WERI-Rb-1 (cell line): ENCODE measurements around the gene ANO3.

Experiments used
- DNase-seq: peaks from one replicate; pipeline ENCODE4 v3.0.0-alpha.2; 2020
- H3K27ac ChIP-seq: fragments of 250-450 bp; sonication (Bioruptor Pico); 2 replicates; pipeline ENCODE4 v1.5.1; 2020; ENCODE audit warnings: mild to moderate bottlenecking, moderate library complexity
- H3K27me3 ChIP-seq: fragments of 250-450 bp; sonication (Bioruptor Pico); 2 replicates; pipeline ENCODE4 v1.5.1; 2021; ENCODE audit warnings: mild to moderate bottlenecking, low read depth, moderate library complexity; ENCODE audit not compliant: insufficient read depth, severe bottlenecking
- H3K36me3 ChIP-seq: fragments of 250-450 bp; sonication (Bioruptor Pico); 2 replicates; pipeline ENCODE4 v1.5.1; 2020; ENCODE audit warnings: mild to moderate bottlenecking, moderate library complexity
- H3K4me3 ChIP-seq: 2 replicates; pipeline ENCODE4 v1.5.1; 2011; ENCODE audit warnings: low read depth, mild to moderate bottlenecking, control low read depth, low read length
- H3K9me3 ChIP-seq: fragments of 250-450 bp; sonication (Bioruptor Pico); 2 replicates; pipeline ENCODE4 v1.5.1; 2021; ENCODE audit warnings: mild to moderate bottlenecking, moderate library complexity; ENCODE audit not compliant: severe bottlenecking
- TF ChIP-seq, protein P1 (sequence below): IDR thresholded peaks from 2 replicates; pipeline ENCODE4 v1.5.1; 2011; ENCODE audit warnings: low read depth, mild to moderate bottlenecking, control low read depth, inconsistent platforms, low read length

Gene ANO3

DNA sequence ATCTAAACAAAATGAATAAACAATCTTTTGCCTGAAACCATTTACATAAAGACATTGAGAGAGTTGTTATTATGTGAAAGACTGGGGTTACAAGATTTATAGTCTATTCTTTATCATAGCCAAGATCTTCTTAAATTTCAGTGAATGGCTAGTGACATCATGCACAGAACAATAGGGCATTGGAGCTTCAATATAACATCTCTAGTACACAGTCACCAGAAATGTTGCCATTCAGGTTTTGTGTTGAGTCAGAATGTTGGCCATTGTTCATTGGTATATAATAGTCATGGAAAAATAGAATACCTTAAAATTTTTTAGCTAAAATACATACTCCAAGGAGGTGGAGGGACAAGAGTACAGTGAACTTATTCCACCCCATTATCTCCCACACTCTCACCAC, 345.6 kb downstream of the ANO3 start:
- H3K27ac ChIP-seq, result no peak overlapping the region
- no peaks in the 10 kb centered on the region for H3K36me3 ChIP-seq
- no peak for DNase-seq
- TF ChIP-seq, protein P1, sequence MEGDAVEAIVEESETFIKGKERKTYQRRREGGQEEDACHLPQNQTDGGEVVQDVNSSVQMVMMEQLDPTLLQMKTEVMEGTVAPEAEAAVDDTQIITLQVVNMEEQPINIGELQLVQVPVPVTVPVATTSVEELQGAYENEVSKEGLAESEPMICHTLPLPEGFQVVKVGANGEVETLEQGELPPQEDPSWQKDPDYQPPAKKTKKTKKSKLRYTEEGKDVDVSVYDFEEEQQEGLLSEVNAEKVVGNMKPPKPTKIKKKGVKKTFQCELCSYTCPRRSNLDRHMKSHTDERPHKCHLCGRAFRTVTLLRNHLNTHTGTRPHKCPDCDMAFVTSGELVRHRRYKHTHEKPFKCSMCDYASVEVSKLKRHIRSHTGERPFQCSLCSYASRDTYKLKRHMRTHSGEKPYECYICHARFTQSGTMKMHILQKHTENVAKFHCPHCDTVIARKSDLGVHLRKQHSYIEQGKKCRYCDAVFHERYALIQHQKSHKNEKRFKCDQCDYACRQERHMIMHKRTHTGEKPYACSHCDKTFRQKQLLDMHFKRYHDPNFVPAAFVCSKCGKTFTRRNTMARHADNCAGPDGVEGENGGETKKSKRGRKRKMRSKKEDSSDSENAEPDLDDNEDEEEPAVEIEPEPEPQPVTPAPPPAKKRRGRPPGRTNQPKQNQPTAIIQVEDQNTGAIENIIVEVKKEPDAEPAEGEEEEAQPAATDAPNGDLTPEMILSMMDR, result no peak
- no peak overlapping the region for H3K4me3 ChIP-seq
- H3K27me3 ChIP-seq, result no peaks in the 10 kb centered on the region
- no peaks in the 10 kb centered on the region for H3K9me3 ChIP-seq

DNA sequence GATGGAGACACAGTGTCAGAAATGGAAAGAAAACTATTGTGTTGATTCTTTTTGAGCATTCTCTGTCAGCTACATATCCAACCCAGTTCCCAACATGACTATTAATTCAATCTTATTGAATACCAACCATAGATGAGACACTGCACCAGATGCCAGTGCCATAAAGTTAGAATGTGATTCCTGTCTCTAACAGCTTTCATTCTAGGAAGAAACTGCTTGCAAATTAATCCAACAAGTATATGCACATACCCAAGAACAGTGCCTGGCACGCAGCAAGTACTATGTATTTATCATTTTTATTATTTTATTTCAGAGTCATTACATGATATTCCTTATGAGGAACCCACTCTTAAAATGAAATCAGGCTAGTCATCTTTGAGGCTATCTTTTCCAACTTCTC, 355.4 kb downstream of the ANO3 start:
- Histone ChIP-seq H3K4me3 (no peak overlapping the region), H3K27ac (no peak overlapping the region), H3K36me3 (no peaks in the 10 kb centered on the region), H3K27me3 (no peaks in the 10 kb centered on the region), H3K9me3 (no peaks in the 10 kb centered on the region)
- DNase-seq, result no peak
- TF ChIP-seq, protein P1, result no peak

DNA sequence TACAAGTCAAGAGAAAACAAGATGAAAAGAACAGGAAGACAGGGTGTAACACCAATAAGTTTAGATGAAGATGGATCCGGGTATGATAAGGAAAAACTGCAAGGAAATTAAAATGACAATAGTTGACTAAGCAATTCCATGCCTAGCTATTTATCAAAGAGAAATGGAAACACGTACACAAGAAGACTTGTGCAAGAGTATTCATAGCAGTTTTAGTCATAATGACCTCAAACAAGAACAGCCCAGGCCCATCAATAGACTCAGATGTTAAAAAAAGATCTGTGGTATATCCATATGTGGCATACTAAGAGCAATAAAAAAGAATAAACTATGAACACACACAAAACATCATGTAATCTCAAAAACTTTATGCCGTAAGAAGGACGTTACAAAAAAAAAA, 356.8 kb downstream of the ANO3 start:
- H3K9me3 ChIP-seq, result no peaks in the 10 kb centered on the region
- no peaks in the 10 kb centered on the region for H3K27me3 ChIP-seq
- no peaks in the 10 kb centered on the region for H3K36me3 ChIP-seq
- H3K4me3 ChIP-seq, result no peak overlapping the region
- no peak for DNase-seq
- TF ChIP-seq, protein P1, result no peak
- H3K27ac ChIP-seq, result no peak overlapping the region

DNA sequence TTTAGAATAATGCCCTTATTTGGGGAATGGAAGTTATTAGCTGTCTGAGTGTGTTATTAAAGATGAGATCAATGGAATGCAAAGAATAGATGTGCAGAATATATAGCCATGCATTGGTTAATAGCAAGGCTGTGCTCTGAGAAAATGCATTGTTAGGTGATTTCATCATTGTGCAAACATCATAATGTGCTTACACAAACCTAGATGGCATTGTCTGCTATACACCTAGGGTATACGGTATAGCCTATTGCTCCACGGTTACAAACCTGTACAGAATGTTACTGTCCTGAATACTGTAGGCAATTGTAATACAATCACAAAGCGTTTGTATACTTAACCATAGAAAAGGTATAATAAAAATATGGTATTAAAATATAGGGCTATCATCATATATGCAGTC, 364.4 kb downstream of the ANO3 start:
- H3K27me3 ChIP-seq, result no peaks in the 10 kb centered on the region
- TF ChIP-seq, protein P1, result no peak
- no peak for DNase-seq
- H3K36me3 ChIP-seq, result no peaks in the 10 kb centered on the region
- no peaks in the 10 kb centered on the region for H3K9me3 ChIP-seq
- H3K4me3 ChIP-seq, result no peak overlapping the region
- no peak overlapping the region for H3K27ac ChIP-seq

DNA sequence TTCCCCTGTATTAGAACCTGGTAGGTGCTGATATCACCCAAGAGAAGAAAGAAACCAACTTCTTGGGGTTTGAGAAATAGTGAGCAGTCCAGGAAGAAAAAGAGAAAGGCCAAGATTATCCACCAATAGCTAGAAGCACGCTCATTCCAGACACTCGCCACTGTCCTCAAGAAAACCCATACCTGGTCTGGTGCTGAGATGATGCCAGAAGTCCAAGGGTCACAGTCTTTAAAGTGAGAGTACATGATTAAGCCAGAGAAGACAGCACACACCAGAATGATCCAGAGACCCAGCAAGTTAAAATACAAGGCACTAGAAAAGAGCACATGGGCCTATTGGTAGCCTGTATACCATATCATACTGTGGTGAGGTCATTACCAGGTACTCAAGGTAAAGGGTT, 366.3 kb downstream of the ANO3 start:
- Histone ChIP-seq H3K36me3 (no peaks in the 10 kb centered on the region), H3K4me3 (no peak overlapping the region), H3K9me3 (no peaks in the 10 kb centered on the region), H3K27me3 (no peaks in the 10 kb centered on the region), H3K27ac (no peak overlapping the region)
- no peak for DNase-seq
- TF ChIP-seq, protein P1, result no peak

DNA sequence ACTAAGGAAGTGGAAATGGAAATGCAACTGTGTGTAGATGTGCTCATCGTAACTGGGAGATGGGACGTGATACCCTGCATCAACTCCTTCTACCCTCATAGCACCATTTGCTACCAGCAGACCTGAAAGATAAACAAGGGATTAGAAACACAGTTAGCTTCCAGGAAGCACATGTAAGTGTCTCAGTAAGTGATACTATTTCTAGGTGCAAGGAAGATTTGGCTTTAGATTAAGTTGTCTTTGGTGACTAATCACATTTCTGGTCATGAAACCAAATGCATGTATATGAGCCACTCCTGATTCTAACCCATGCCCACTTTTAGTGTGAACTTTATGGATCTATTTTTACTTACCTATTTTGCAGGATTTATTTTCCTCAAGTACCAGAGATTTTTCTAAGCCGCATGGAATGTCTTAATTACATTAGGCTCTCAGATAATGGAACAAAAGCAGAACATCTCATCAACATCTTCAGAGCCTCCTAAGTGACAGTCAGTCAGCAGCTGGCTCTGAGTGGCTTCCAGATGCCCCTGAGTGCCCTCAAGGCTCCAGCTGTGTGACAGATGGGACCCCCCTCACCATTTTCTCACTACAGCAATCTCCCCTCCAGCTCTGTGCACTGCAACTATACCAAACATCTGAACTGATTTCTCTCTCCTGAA, 368.8 kb downstream of the ANO3 start:
- Histone ChIP-seq H3K36me3 (no peaks in the 10 kb centered on the region), H3K9me3 (no peaks in the 10 kb centered on the region), H3K27ac (no peak overlapping the region), H3K27me3 (no peaks in the 10 kb centered on the region), H3K4me3 (no peak overlapping the region)
- TF ChIP-seq, protein P1, result no peak
- DNase-seq, result no peak
